Adrenal gland (tissue), 12 donors: ENCODE data around the gene MOB2. TPM values are rescaled to one million over a fixed set of nuclear protein-coding genes. Genes with fewer than 3 reads are reported as not detected.

Experiments
- DNase-seq, 7 donors: peaks; one replicate each; pipeline ENCODE4 v3.0.0-alpha.2; 2019 to 2020
- H3K27ac ChIP-seq, 5 donors: fragments of 200-600 bp; sonication (generic) in 4 of 5; 1 replicate in 3 of 5; 2 replicates in 2 of 5; pipeline versions ENCODE4 v1.5.1 to v1.8.0; 2016 to 2020; ENCODE audit warnings: mild to moderate bottlenecking in 1 of 5
- H3K27me3 ChIP-seq: fragments of 200-600 bp; 2 replicates; pipeline ENCODE4 v1.8.0; 2021
- H3K36me3 ChIP-seq, 2 donors: fragments of 200-600 bp; replicated peaks in 1 of 2; 1 replicate in 1 of 2; 2 replicates in 1 of 2; pipeline versions ENCODE4 v1.5.1 to v1.8.0; 2018 to 2022
- H3K4me1 ChIP-seq, 2 donors: fragments of 200-600 bp; replicated peaks in 1 of 2; 1 replicate in 1 of 2; 2 replicates in 1 of 2; pipeline versions ENCODE4 v1.5.1 to v1.8.0; 2018 to 2021
- H3K4me3 ChIP-seq, 4 donors: fragments of 200-600 bp; sonication (generic) in 3 of 4; one replicate each; pipeline ENCODE4 v1.5.1; 2016 to 2018
- H3K9me3 ChIP-seq, 3 donors: fragments of 200-600 bp; sonication (generic) in 1 of 3; replicated peaks in 1 of 3; 1 replicate in 2 of 3; 2 replicates in 1 of 3; pipeline versions ENCODE4 v1.5.1 to v1.8.0; 2016 to 2021
- POLR2A ChIP-seq, 2 donors: fragments of 450-650 bp; IDR thresholded peaks; one replicate each; pipeline ENCODE4 v1.6.1; 2017; ENCODE audit warnings: antibody characterized with exemption in 2 of 2, mild to moderate bottlenecking in 2 of 2, moderate library complexity in 1 of 2
- WGBS, 4 donors: extraction: QIAGEN DNeasy Blood & Tissue Kit in 2 of 4; methylation state at CpG; one replicate each; pipeline versions ENCODE4 v1.1.5 to v1.1.7; 2013 to 2017; 5-methylcytosine and 5-hydroxymethylcytosine counted together
- intact Hi-C, 2 donors: fragments of 100-400 bp; cut with DNase I; formaldehyde crosslinking; loops; one replicate each; pipeline versions ENCODE4 v1.14.1 to v1.15.0; 2022 to 2023
- polyA plus RNA-seq, 3 donors: library from polyadenylated mRNA; stranded (reverse); fragments of 200-250 nt in 2 of 3; fragments of 350-450 nt in 1 of 3; fragmentation: Illumina TruSeq in 1 of 3; extraction: RNeasy Lipid Tissue Mini Kit (QIAGEN cat#74804) in 1 of 3; gene quantifications; one replicate each; pipeline ENCODE4 v1.2.3, GENCODE V29; 2013 to 2014
- total RNA-seq, 9 donors: library from RNA; depleted of rRNA in 4 of 9; stranded (reverse); fragments of >200 nt in 4 of 9; fragments of 120-200 nt in 1 of 9; fragmentation: NEBNext Ultra II Directional in 1 of 9; extraction: Animal tissue kit (Norgen Biotek cat#: 25700) in 1 of 9; gene quantifications; one replicate each; pipeline versions ENCODE4 v1.1.0 to v1.2.4, GENCODE V29; 2013 to 2023
- TF ChIP-seq, protein P1 (sequence below), 6 experiments: fragments of 450-650 bp in 4 of 6; fragments of 200-600 bp in 2 of 6; sonication (generic) in 1 of 6; IDR thresholded peaks; 1 replicate in 5 of 6; 2 replicates in 1 of 6; pipeline versions ENCODE4 v1.5.1 to v1.8.0; 2016 to 2021; ENCODE audit warnings: antibody characterized with exemption in 6 of 6, mild to moderate bottlenecking in 2 of 6, moderate library complexity in 1 of 6
- donor health status: healthy with polysubstance abuse.
- donor health status: Bipolar disorder and iron deficiency.
- donor health status: DM: yes; HTN: yes; CAD: no.
- donor health status: DM: no; HTN: no; CAD: no.
- donor health status: DM: no; HTN: no; CAD: no.
- donor health status: DM: yes; HTN: yes; CAD: no.

The MOB2 gene
- total and polyA plus RNA-seq, 12 donors = 11.2 to 43.3 (median 30.6) TPM

DNA sequence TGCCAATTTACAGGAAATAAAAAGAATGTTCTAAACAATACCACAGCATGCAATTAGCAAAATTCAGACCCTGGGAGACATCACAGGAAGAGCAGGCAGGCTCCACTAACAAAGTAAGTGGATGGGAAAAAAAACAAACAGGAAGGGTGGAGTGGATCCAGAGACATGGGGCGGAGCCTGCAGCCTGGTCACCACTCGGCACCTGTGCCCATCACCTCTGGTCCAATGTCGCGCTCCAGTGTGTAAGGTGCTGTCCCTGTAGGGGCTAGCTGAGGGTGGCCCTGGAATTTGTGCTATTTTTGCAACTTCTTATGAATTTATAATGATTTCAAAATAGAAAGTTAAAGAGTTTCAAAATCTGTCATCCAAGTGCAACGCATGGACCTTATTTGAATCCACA is 11.0 kb upstream of the MOB2 start:
- no peaks in the 10 kb centered on the region for H3K27me3 ChIP-seq
- intact Hi-C loops = no loop called here
- H3K27ac ChIP-seq = no peak overlapping the region
- H3K36me3 ChIP-seq = no peaks in the 10 kb centered on the region
- DNase-seq = peak in 1 of 7 donors; percentile 9
- WGBS, 4 donors = 76 to 87% (median 83%) methylated on average over 5 of the region's 5 CpGs
- H3K4me1 ChIP-seq = peaks cover 0 to 16% of the 10 kb centered on the region in 2 donors
- H3K9me3 ChIP-seq = no peaks in the 10 kb centered on the region
- no peak for TF ChIP-seq POLR2A (IDR thresholded peaks at IDR 0.05)
- TF ChIP-seq, protein P1, sequence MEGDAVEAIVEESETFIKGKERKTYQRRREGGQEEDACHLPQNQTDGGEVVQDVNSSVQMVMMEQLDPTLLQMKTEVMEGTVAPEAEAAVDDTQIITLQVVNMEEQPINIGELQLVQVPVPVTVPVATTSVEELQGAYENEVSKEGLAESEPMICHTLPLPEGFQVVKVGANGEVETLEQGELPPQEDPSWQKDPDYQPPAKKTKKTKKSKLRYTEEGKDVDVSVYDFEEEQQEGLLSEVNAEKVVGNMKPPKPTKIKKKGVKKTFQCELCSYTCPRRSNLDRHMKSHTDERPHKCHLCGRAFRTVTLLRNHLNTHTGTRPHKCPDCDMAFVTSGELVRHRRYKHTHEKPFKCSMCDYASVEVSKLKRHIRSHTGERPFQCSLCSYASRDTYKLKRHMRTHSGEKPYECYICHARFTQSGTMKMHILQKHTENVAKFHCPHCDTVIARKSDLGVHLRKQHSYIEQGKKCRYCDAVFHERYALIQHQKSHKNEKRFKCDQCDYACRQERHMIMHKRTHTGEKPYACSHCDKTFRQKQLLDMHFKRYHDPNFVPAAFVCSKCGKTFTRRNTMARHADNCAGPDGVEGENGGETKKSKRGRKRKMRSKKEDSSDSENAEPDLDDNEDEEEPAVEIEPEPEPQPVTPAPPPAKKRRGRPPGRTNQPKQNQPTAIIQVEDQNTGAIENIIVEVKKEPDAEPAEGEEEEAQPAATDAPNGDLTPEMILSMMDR (IDR thresholded peaks at IDR 0.05) = no peak
- no peak overlapping the region for H3K4me3 ChIP-seq

DNA sequence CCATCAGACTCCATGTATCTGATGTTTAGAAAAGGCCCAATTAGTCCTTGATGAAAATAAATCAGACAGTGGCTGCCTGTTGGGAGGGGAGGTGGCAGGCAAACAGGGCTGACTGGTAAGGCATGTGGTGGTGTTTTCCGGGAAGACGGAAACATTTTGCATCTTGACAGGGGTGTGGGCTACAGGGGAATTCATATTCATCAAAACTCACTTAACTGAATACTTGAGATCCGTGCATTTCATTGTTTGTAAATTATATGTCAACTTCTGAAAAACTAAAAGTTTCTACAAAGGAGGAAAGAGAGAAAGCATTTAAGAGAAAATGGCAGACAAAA is 10.1 kb upstream of the MOB2 start:
- DNase-seq = peak in 1 of 7 donors; percentile 0
- peaks cover 0 to 11% of the 10 kb centered on the region in 2 donors for H3K4me1 ChIP-seq
- H3K27ac ChIP-seq = no peak overlapping the region
- no peaks in the 10 kb centered on the region for H3K9me3 ChIP-seq
- intact Hi-C loops = no loop called here
- H3K36me3 ChIP-seq = no peaks in the 10 kb centered on the region
- TF ChIP-seq POLR2A (IDR thresholded peaks at IDR 0.05) = no peak
- TF ChIP-seq, protein P1 (IDR thresholded peaks at IDR 0.05) = no peak
- 77 to 93% (median 86%) methylated on average over 3 of the region's 3 CpGs for WGBS, 4 donors
- no peaks in the 10 kb centered on the region for H3K27me3 ChIP-seq
- H3K4me3 ChIP-seq = no peak overlapping the region

DNA sequence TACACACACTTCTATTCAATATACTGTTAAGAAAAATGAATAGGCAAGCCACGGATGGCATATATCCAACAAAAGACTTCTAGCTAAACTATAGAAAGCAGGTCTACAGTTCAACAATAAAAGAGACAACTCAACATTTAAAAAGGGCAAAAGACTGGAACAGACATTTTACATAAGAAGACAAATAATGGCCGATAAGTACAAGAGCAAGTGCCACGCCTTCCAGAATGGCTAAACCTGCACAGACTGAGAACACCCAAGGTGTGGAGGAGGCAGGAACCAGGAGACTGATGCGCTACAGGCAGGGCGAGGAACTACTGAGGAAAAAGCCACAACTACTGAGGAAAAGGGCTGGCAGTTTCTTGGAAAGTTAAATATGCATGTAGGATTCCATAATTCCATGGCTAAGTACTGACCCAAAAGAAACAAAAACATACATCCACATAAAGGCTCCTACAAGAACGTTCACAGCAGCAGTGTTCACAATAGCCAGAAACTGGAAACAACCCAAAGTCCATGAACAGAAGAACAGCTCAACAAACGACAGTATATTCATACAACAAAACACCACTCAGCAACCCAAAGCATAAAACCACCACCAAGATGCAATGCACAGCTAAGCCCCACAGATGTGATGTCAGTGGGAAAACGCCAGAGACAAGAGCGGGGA is 9.6 kb upstream of the MOB2 start:
- H3K4me1 ChIP-seq = peaks cover 0 to 11% of the 10 kb centered on the region in 2 donors
- peak in 1 of 7 donors; percentile 2 for DNase-seq
- no peak overlapping the region for H3K27ac ChIP-seq
- no peaks in the 10 kb centered on the region for H3K36me3 ChIP-seq
- WGBS, 4 donors = 84 to 91% (median 88%) methylated on average over 9 of the region's 9 CpGs
- H3K9me3 ChIP-seq = no peaks in the 10 kb centered on the region
- no peak overlapping the region for H3K4me3 ChIP-seq
- H3K27me3 ChIP-seq = no peaks in the 10 kb centered on the region
- TF ChIP-seq POLR2A (IDR thresholded peaks at IDR 0.05) = no peak
- TF ChIP-seq, protein P1 (IDR thresholded peaks at IDR 0.05) = no peak
- intact Hi-C loops = no loop called here

DNA sequence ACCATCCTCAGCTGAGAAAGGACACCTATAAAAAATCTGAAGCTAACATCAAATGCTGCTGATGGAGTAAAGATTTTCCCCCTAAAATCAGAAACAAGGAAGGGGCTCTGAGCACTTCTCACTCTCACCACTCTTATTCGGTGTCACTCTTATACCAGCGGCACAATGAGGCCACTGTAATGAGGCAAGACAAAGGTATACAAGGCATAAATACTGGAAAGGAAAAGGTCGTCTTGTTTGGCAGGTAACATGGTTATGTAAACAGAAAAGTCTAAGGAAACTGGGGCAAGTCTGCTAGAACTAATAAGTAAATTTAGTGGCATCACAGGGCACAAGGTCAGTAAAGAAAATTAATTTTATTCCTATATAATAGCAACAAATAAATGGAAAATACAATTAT is 8.1 kb upstream of the MOB2 start:
- H3K4me1 ChIP-seq = peaks cover 0 to 14% of the 10 kb centered on the region in 2 donors
- no peaks in the 10 kb centered on the region for H3K27me3 ChIP-seq
- no peaks in the 10 kb centered on the region for H3K36me3 ChIP-seq
- intact Hi-C loops = no loop called here
- H3K9me3 ChIP-seq = no peaks in the 10 kb centered on the region
- WGBS, 4 donors = 78 to 82% (median 79%) methylated on average over 3 of the region's 3 CpGs
- DNase-seq = no peak
- no peak overlapping the region for H3K4me3 ChIP-seq
- H3K27ac ChIP-seq = no peak overlapping the region
- no peak for TF ChIP-seq POLR2A (IDR thresholded peaks at IDR 0.05)
- TF ChIP-seq, protein P1 (IDR thresholded peaks at IDR 0.05) = no peak
